Measurements from ENCODE around the gene SUSD6. TPM values are rescaled to one million over a fixed set of nuclear protein-coding genes. Genes with fewer than 3 reads are reported as not detected.

The SUSD6 gene
- total RNA-seq, 4 donors from 2014 or later: 54.4 to 66.3 (median 57.7) TPM

GRCh38 chr14:69763761-69764510 is 152.5 kb downstream of the SUSD6 start:
- Histone ChIP-seq H3K27ac (no peak overlapping the region), H3K36me3 (peaks cover 3 to 10% (median 3%) of the 10 kb centered on the region in 3 donors), H3K4me3 (no peak overlapping the region), H3K27me3 (no peaks in the 10 kb centered on the region), H3K9me3 (no peaks in the 10 kb centered on the region), H3K4me1 (peaks cover 6 to 16% (median 13%) of the 10 kb centered on the region in 4 donors)
- DNase-seq (ENCODE audit: low spot score in 2 of 2): no peak
- no peak for TF ChIP-seq POLR2A (IDR thresholded peaks at IDR 0.05)
- TF ChIP-seq EP300 (IDR thresholded peaks at IDR 0.05): no peak
- no peak for TF ChIP-seq CTCF (IDR thresholded peaks at IDR 0.05)
- WGBS, 2 donors: 78 to 80% methylated on average over 6 of the region's 6 CpGs

Other genes starting within 250 kb of the SUSD6 start
- gene ERH, start 213.3 kb upstream of the SUSD6 start, total RNA-seq: 100 to 1,000 TPM in 1 of 4 donors, 10 to 100 TPM in 3; 59.4 to 113 (median 82.5) TPM
- 10 to 100 TPM; 52.2 to 68.4 (median 64.4) TPM for gene SLC39A9, start 212.9 kb upstream of the SUSD6 start, total RNA-seq
- not detected for gene PLEKHD1, start 126.9 kb upstream of the SUSD6 start, total RNA-seq
- gene CCDC177, start 36.7 kb upstream of the SUSD6 start, total RNA-seq: not detected
- 100 to 1,000 TPM; 308 to 470 (median 361) TPM for gene SRSF5, start 155.5 kb downstream of the SUSD6 start, total RNA-seq
- gene SLC10A1, start 185.6 kb downstream of the SUSD6 start, total RNA-seq: not detected